HCT116 (cell line): ENCODE results near the gene SNX9. TPM values are rescaled to one million over a fixed set of nuclear protein-coding genes. Genes with fewer than 3 reads are reported as not detected.
A peak's percentile ranks its signal among the peaks of the same experiment; 100 is the strongest.

Experiments used
- ATAC-seq: fragments of 200-7000 bp; cut with Tn5 transposase; 2 replicates; pipeline ENCODE4 v1.9.1; 2020; ENCODE audit warnings: mild to moderate bottlenecking, moderate library complexity
- BruUV-seq: library from RNA; stranded (reverse); fragments of 400-500 nt; replicated peaks from 2 replicates; lab custom pipeline; 2021; lab: Mats Ljungman, UMichigan
- CTCF ChIA-PET: fragments of 300-600 bp; sonication (Branson Sonifier 250); formaldehyde crosslinking; loops from one replicate; lab custom pipeline; 2021; ENCODE audit warnings: antibody characterized with exemption; lab: Charles Lee
- POLR2A ChIA-PET: fragments of 300-600, 350-600 bp; sonication (Branson Sonifier 250); formaldehyde crosslinking; loops from one replicate; lab custom pipeline; 2021; ENCODE audit warnings: antibody characterized with exemption; lab: Charles Lee
- RAD21 ChIA-PET, 2 experiments: fragments of 300-600 bp; sonication (Branson Sonifier 250); formaldehyde crosslinking; loops; one replicate each; lab custom pipeline; 2023; ENCODE audit warnings: low total read pairs in 2 of 2; ENCODE audit not compliant: uncharacterized antibody in 2 of 2, unreplicated experiment in 2 of 2, low non-redundant PET in 1 of 2; lab: Charles Lee
- DNase-seq: peaks from one replicate; pipeline ENCODE4 v3.0.0-alpha.2; 2010; ENCODE audit warnings: low read depth, low spot score
- H2AFZ ChIP-seq: fragments of 200-600 bp; shearing (Covaris generic), sonication (generic); 2 replicates; pipeline ENCODE4 v1.6.1; 2017; ENCODE audit warnings: low read depth, mixed run types, mixed read lengths, antibody characterized with exemption, low read length; ENCODE audit not compliant: poor library complexity, severe bottlenecking
- H3K27ac ChIP-seq: 2 replicates; pipeline ENCODE4 v1.5.1; 2012; ENCODE audit warnings: low read depth, low read length
- H3K27me3 ChIP-seq: fragments of 200-600 bp; sonication (generic); 2 replicates; pipeline ENCODE4 v1.6.1; 2016; ENCODE audit warnings: mixed run types, low read length, mixed read lengths; ENCODE audit not compliant: insufficient read depth
- H3K36me3 ChIP-seq, 2 experiments: fragments of 200-500 bp in 1 of 2; fragments of 200-600 bp in 1 of 2; sonication (Bioruptor generic) in 1 of 2; sonication (generic) in 1 of 2; 2 replicates each; pipeline versions ENCODE4 v1.5.1 to v1.6.1; 2014 to 2016; ENCODE audit warnings: low read length in 2 of 2, inconsistent platforms in 1 of 2, mixed read lengths in 1 of 2, mixed run types in 1 of 2; ENCODE audit not compliant: insufficient read depth in 2 of 2, control insufficient read depth in 1 of 2
- H3K4me1 ChIP-seq, 2 experiments: fragments of 200-600 bp in 1 of 2; sonication (generic) in 1 of 2; 2 replicates each; pipeline versions ENCODE4 v1.5.1 to v1.6.1; 2012 to 2017; ENCODE audit warnings: low read length in 2 of 2, inconsistent platforms in 1 of 2, mild to moderate bottlenecking in 1 of 2, mixed read lengths in 1 of 2, mixed run types in 1 of 2, moderate library complexity in 1 of 2; ENCODE audit not compliant: insufficient read depth in 2 of 2, control insufficient read depth in 1 of 2
- H3K4me2 ChIP-seq: fragments of 200-600 bp; sonication (generic); 2 replicates; pipeline ENCODE4 v1.6.1; 2017; ENCODE audit warnings: mixed run types, low read length, mixed read lengths
- H3K4me3 ChIP-seq, 2 experiments: fragments of 200-600 bp in 1 of 2; sonication (generic) in 1 of 2; replicated peaks in 1 of 2; 2 replicates each; pipeline ENCODE4 v1.5.1; 2011 to 2016; ENCODE audit warnings: low read length in 2 of 2, control low read depth in 1 of 2, low read depth in 1 of 2, mild to moderate bottlenecking in 1 of 2, mixed read lengths in 1 of 2, mixed run types in 1 of 2
- H3K79me2 ChIP-seq: fragments of 200-600 bp; sonication (generic); 2 replicates; pipeline ENCODE4 v1.6.1; 2017; ENCODE audit warnings: mild to moderate bottlenecking, mixed run types, low read length, moderate library complexity, mixed read lengths; ENCODE audit not compliant: insufficient read depth
- H3K9ac ChIP-seq: fragments of 200-600 bp; sonication (generic); 2 replicates; pipeline ENCODE4 v1.6.1; 2016; ENCODE audit warnings: low read length, mixed read lengths
- H3K9me2 ChIP-seq: fragments of 200-600 bp; sonication (generic), shearing (Covaris generic); 2 replicates; pipeline ENCODE4 v1.6.1; 2017; ENCODE audit warnings: mixed run types, mild to moderate bottlenecking, moderate library complexity; ENCODE audit not compliant: insufficient read depth
- H3K9me3 ChIP-seq, 2 experiments: fragments of 200-500 bp in 1 of 2; fragments of 200-600 bp in 1 of 2; sonication (Bioruptor generic) in 1 of 2; sonication (generic) in 1 of 2; 2 replicates each; pipeline ENCODE4 v1.6.1; 2014 to 2017; ENCODE audit warnings: low read length in 2 of 2, mixed read lengths in 2 of 2, inconsistent platforms in 1 of 2, low read depth in 1 of 2, mild to moderate bottlenecking in 1 of 2, mixed run types in 1 of 2, moderate library complexity in 1 of 2; ENCODE audit not compliant: control insufficient read depth in 1 of 2, insufficient read depth in 1 of 2
- H4K20me1 ChIP-seq: fragments of 200-600 bp; sonication (generic), shearing (Covaris generic); 2 replicates; pipeline ENCODE4 v1.6.1; 2017; ENCODE audit warnings: mixed run types, mild to moderate bottlenecking, moderate library complexity; ENCODE audit not compliant: insufficient read depth
- CBX3 ChIP-seq: IDR thresholded peaks from 2 replicates; pipeline ENCODE4 v1.6.1; 2012; ENCODE audit warnings: low read depth
- ELF1 ChIP-seq: IDR thresholded peaks from 2 replicates; pipeline ENCODE4 v1.6.1; 2012; ENCODE audit warnings: low read depth, borderline replicate concordance
- FOSL1 ChIP-seq: IDR thresholded peaks from 2 replicates; pipeline ENCODE4 v1.6.1; 2012; ENCODE audit warnings: low read depth
- POLR2AphosphoS5 ChIP-seq: IDR thresholded peaks from 2 replicates; pipeline ENCODE4 v1.6.1; 2011; ENCODE audit warnings: mild to moderate bottlenecking, low read depth, low read length, moderate library complexity
- SP1 ChIP-seq: IDR thresholded peaks from 2 replicates; pipeline ENCODE4 v1.6.1; 2012; ENCODE audit warnings: low read depth
- TCF7L2 ChIP-seq: IDR thresholded peaks from 2 replicates; pipeline ENCODE4 v1.7.0; 2011; ENCODE audit warnings: borderline replicate concordance, inconsistent platforms; ENCODE audit not compliant: insufficient read depth, insufficient read length; ENCODE audit errors: extremely low read depth
- intact Hi-C: fragments of 100-400 bp; cut with micrococcal nuclease; formaldehyde crosslinking; loops from 2 replicates; pipeline ENCODE4 v1.10.0; 2022
- total RNA-seq: library from RNA; stranded (reverse); gene quantifications from one replicate; pipeline ENCODE4 v1.2.1, GENCODE V29; 2021; ENCODE audit not compliant: unreplicated experiment

The SNX9 gene
- total RNA-seq, 1 experiment from 2014 or later: 42.5 TPM

GRCh38 chr6:157823528-157824370 is 703 bp downstream of the SNX9 start (continued):
- TF ChIP-seq CBX3 (no peak), POLR2AphosphoS5 (peak; percentile 53), ELF1 (no peak), SP1 (no peak), FOSL1 (no peak)

- intact Hi-C loops: no loop called here
- RAD21 ChIA-PET: no interaction called here
- no peaks in the 10 kb centered on the region for H3K9me3 ChIP-seq
- H3K4me3 ChIP-seq: peak overlapping the region; percentile 71 to 80; a peak in 3 of 4 replicates
- DNase-seq (no peak), ATAC-seq (no peak)
- H3K4me1 ChIP-seq: peaks cover 15 to 34% of the 10 kb centered on the region in 2 experiments; a peak in 3 of 4 replicates
- no peaks in the 10 kb centered on the region for H4K20me1 ChIP-seq
- H3K36me3 ChIP-seq: no peaks in the 10 kb centered on the region
- H3K9ac ChIP-seq: peak overlapping the region; percentile 83; the same call in 1 of the 2 replicates
- BruUV-seq: no TSS peak
- TF ChIP-seq TCF7L2 (no peak), FOSL1 (no peak)
- CTCF ChIA-PET: no interaction called here
- peaks cover 62% of the 10 kb centered on the region for H3K79me2 ChIP-seq
- H2AFZ ChIP-seq: no peak overlapping the region
- no peak overlapping the region for H3K27ac ChIP-seq
- no peaks in the 10 kb centered on the region for H3K27me3 ChIP-seq
- POLR2A ChIA-PET: no interaction called here
- H3K9me2 ChIP-seq: no peaks in the 10 kb centered on the region
- peak overlapping the region; percentile 85 for H3K4me2 ChIP-seq
Observed at GRCh38 chr6:157825243-157825904, 2.3 kb downstream of the SNX9 start.
